Spinal cord (tissue), 10 donors: ENCODE results near the gene CYP2A6. TPM values are rescaled to one million over a fixed set of nuclear protein-coding genes. Genes with fewer than 3 reads are reported as not detected.
"Not testable (repeated sequence)": the region's sequence is repeated elsewhere in the genome, so short reads cannot be mapped to it uniquely, and the experiment has no call there.

Source experiments
- DNase-seq, 6 donors: peaks; one replicate each; pipeline versions ENCODE4 v3.0.0 to v3.0.0-alpha.2; 2013 to 2015; ENCODE audit warnings: low spot score in 6 of 6, low read depth in 4 of 6
- H3K27ac ChIP-seq: one replicate; pipeline ENCODE4 v1.5.1; 2013; ENCODE audit warnings: low read depth, low read length, control low read depth
- H3K27me3 ChIP-seq: one replicate; pipeline ENCODE4 v1.6.1; 2013; ENCODE audit warnings: low read length; ENCODE audit not compliant: control insufficient read depth, insufficient read depth
- H3K36me3 ChIP-seq: one replicate; pipeline ENCODE4 v1.6.1; 2013; ENCODE audit warnings: low read length; ENCODE audit not compliant: control insufficient read depth, insufficient read depth
- H3K4me1 ChIP-seq: one replicate; pipeline ENCODE4 v1.6.1; 2013; ENCODE audit warnings: low read length; ENCODE audit not compliant: control insufficient read depth, insufficient read depth
- H3K4me3 ChIP-seq: one replicate; pipeline ENCODE4 v1.5.1; 2013; ENCODE audit warnings: low read depth, low read length, control low read depth
- H3K9me3 ChIP-seq: one replicate; pipeline ENCODE4 v1.6.1; 2013; ENCODE audit warnings: low read length; ENCODE audit not compliant: control insufficient read depth, insufficient read depth
- WGBS: methylation state at CpG from one replicate; pipeline ENCODE4 v1.1.5; 2013; ENCODE audit warnings: missing lambda C conversion rate; ENCODE audit not compliant: insufficient coverage; 5-methylcytosine and 5-hydroxymethylcytosine counted together
- polyA plus RNA-seq, 2 donors: library from polyadenylated mRNA; unstranded; fragments of 120-200 nt; gene quantifications; one replicate each; pipeline ENCODE4 v1.2.1, GENCODE V29; 2013; ENCODE audit not compliant: insufficient read length in 2 of 2
- total RNA-seq, 2 donors: library from RNA; depleted of rRNA in 1 of 2; stranded (reverse); fragments of 120-200 nt in 1 of 2; fragments of >200 nt in 1 of 2; gene quantifications; one replicate each; pipeline versions ENCODE4 v1.2.3 to v1.2.4, GENCODE V29; 2013 to 2014
- donor health status: healthy.

Gene CYP2A6
- total and polyA plus RNA-seq, 4 donors, result 0.48 to 1.9 (median 0.50) TPM; not detected in 1

DNA sequence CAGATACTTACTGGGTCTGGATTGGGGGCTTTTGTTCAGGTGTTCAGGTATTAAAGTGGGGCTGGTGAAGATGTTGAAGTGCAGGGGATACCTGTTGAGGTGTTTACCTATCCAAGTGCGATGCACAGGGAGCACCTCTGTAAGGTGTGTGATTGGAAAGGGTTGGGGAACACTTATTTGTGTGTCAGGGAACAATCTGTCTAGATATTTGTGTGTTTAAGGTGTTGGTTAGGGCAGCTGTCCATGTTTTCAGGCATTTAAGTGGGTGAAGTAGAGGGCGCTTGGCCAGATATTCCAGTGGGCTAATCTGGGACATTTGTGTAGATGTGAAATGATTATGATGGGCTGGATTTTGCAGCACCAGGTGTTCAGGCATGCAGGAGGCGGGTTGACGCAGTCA is 29.1 kb upstream of the CYP2A6 start:
- WGBS, result 77% methylated on average over 2 of the region's 4 CpGs
- DNase-seq, H3K4me1 ChIP-seq, H3K27ac ChIP-seq, H3K9me3 ChIP-seq, H3K27me3 ChIP-seq, H3K4me3 ChIP-seq, H3K36me3 ChIP-seq: not testable (repeated sequence)

DNA sequence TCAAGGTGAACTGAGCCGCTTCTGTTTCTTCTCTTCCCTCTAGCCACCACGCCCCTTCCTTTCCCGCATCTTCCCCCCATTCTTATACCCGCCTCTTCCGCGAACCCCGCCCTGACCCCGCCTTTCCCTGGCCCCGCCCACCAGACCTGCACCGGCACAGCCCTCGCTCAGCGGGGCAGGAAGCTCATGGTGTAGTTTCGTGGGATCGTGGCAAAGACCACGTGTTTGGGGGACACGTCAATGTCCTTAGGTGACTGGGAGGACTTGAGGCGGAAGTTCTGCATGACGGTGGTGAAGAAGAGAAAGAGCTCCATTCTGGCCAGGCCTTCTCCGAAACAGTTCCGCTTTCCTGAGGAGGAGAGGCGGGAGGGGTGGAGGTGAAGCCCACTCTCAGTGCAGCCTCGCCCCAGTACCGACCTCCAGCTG is 25.3 kb upstream of the CYP2A6 start:
- not testable (repeated sequence) for H3K27ac ChIP-seq, H3K4me1 ChIP-seq, H3K4me3 ChIP-seq, DNase-seq, H3K36me3 ChIP-seq, H3K27me3 ChIP-seq, H3K9me3 ChIP-seq
- 2% methylated on average over 9 of the region's 23 CpGs for WGBS

DNA sequence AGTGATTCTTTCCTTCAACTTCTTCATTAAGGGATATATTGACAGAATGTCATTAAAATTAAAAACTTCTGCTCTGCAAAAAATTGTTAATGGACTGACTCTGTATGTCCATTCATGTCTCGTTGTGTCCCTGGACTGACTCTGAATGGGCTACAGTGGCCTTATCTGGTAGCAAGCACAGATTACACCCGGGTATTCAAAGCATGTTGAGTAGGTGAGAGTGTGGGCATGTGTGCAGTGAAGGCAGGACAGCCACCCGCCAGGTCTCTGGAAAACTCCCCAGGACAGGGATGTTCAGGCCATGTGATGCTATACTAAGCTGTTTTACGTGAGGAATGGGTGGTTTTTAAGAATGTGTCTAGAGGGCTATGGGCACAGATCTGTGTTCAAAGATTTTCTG is 24.6 kb upstream of the CYP2A6 start:
- H3K27ac ChIP-seq, H3K4me3 ChIP-seq, H3K9me3 ChIP-seq, H3K4me1 ChIP-seq, DNase-seq, H3K36me3 ChIP-seq, H3K27me3 ChIP-seq: not testable (repeated sequence)
- WGBS, result no CpG with 5 or more reads among the region's 4 CpGs

DNA sequence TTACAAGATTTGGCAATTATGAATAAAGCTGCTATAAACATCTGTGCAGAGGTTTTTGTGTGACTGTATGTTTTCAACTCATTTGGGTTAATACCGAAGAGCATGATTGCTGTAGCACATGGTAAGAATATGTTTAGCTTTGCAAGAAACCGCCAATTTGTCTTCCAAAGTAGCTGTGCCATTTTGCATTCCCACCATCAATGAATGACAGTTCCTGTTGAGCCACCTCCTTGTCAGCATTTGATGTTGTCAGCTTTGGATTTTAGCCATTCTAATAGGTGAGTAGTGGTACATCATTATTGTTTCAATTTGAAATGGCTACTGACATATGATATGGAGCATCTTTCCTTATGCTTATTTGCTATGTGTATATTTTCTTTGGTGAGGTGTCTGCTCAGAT is 23.6 kb upstream of the CYP2A6 start:
- not testable (repeated sequence) for H3K36me3 ChIP-seq, DNase-seq, H3K27ac ChIP-seq, H3K4me3 ChIP-seq, H3K4me1 ChIP-seq, H3K9me3 ChIP-seq, H3K27me3 ChIP-seq
- 100% methylated on average over 1 of the region's 2 CpGs for WGBS

DNA sequence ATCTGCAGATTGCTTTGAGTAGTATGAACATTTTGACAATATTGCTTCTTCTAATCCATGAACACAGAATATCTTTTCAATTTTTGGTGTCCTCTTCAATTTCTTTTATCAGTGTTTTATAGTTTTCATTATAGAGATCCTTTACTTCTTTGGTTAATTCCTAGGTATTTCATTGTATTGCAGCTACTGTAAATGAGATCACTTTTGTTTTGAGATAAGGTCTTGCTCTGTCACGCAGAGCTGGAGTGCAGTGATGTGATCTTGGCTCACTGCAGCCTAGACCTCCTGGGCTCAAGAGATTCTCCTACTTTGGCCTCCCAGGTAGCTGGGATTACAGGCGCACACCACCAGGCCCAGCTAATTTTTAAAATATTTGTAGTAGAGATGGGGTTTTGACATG is 22.0 kb upstream of the CYP2A6 start:
- DNase-seq, result no peak
- H3K27me3 ChIP-seq, result peaks cover 6% of the 10 kb centered on the region
- no peaks in the 10 kb centered on the region for H3K36me3 ChIP-seq
- H3K4me3 ChIP-seq, result no peak overlapping the region
- H3K9me3 ChIP-seq, result no peaks in the 10 kb centered on the region
- no peak overlapping the region for H3K27ac ChIP-seq
- no CpG with 5 or more reads among the region's 2 CpGs for WGBS
- H3K4me1 ChIP-seq, result no peaks in the 10 kb centered on the region

DNA sequence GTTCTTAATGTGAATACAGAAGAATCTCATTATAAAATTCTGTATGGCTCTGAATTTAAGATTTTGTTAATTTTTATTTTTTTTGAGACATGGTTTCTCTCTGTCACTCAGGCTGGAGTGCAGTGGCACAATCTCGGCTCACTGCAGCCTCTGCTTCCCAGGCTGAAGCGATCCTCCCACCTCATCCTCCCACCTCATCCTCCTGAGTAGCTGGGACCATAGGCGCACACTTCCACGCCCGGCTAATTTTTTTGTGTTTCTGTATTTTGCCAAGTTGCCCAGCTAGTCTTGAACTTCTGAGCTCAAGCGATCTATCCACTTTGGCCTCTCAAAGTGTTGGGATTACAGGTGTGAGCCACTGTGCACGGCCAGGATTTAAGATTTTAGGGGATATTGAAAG is 17.5 kb upstream of the CYP2A6 start:
- no peak for DNase-seq
- WGBS, result 76% methylated on average over 2 of the region's 7 CpGs

DNA sequence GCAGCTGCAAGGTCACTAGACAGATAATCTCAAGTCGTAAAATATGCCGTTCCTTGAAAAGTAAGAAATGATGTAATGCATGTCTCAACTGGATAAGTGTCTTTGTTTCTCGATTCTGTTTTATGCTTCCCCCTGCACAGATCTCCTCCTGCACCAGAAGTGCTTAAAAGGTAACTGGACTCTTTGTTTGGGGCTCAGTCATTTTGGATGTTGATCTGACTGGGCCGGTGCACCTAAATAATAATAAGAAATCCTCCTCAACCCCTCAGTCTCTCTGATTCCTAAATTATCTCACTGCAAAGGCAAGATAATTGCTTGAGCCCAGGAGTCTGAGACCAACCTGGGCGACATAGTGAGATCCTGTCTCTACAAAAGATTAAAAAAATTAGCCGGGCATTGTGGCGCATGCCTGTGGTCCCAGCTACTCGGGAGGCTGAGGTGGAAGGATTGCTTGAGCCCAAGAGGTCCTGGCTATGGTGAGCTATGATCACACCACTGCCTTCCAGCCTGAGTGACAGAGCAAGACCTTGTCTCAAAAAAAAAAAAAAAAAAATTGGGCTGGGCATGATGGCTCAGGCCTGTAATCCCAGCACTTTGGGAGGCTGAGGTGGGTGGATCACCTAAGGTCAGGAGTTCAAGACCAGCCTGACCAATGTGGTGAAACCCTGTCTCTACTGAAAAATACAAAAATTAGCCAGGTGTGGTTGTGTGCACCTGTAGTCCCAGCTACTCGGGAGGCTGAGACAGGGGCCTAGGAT is 14.7 kb upstream of the CYP2A6 start:
- peak in 1 of 6 donors; percentile 4 for DNase-seq
- not testable (repeated sequence) for H3K9me3 ChIP-seq, H3K27ac ChIP-seq, H3K4me3 ChIP-seq, H3K27me3 ChIP-seq, H3K36me3 ChIP-seq, H3K4me1 ChIP-seq
- no CpG with 5 or more reads among the region's 9 CpGs for WGBS

More for the DNA sequence above, 17.5 kb upstream of the CYP2A6 start:
- Histone ChIP-seq H3K27ac (no peak overlapping the region), H3K4me1 (no peaks in the 10 kb centered on the region), H3K36me3 (no peaks in the 10 kb centered on the region), H3K4me3 (no peak overlapping the region), H3K27me3 (no peaks in the 10 kb centered on the region), H3K9me3 (no peaks in the 10 kb centered on the region)

DNA sequence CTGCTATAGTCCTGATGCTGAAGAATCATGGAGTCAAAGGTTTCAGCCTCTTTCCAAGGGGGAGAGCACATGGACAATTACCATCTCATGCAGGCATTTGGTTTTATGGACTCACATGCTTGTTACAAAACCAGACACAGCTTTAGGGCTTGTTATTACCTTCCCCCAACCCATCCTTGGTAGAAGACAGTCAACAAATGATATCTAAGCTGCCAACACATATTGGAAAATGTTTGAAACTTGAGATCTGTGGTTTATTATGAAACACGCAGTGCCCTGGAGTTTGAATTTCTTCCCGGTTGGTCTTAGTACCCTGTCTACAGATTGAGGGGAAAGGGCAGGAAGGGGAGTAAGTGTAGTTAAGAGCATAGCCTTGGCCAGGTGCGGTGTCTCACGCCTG is 12.5 kb upstream of the CYP2A6 start:
- 89% methylated on average over 2 of the region's 4 CpGs for WGBS
- Histone ChIP-seq H3K4me3 (no peak overlapping the region), H3K27ac (no peak overlapping the region), H3K9me3 (no peaks in the 10 kb centered on the region), H3K27me3 (no peaks in the 10 kb centered on the region), H3K4me1 (no peaks in the 10 kb centered on the region), H3K36me3 (no peaks in the 10 kb centered on the region)
- DNase-seq, result no peak

DNA sequence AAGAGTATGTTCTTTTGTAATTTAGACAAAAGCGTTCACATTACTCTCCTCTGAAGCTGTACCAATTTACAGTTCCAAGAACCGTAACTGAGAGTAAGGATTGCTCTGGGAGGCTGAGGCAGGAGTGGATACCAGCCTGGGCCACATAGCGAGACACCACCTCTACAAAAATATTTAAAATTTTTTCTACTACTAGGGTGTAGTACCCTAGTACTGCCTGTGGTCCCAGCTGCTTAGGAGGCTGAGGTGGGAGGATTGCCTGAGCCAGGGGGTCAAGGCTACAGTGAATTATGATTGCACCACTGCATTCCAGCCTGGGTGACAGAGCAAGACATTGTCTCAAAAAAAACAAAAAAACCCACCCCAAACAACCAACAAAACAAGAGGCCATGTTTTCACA is 12.1 kb upstream of the CYP2A6 start:
- Histone ChIP-seq H3K9me3 (no peaks in the 10 kb centered on the region), H3K4me3 (no peak overlapping the region), H3K36me3 (no peaks in the 10 kb centered on the region), H3K4me1 (no peaks in the 10 kb centered on the region), H3K27me3 (no peaks in the 10 kb centered on the region), H3K27ac (no peak overlapping the region)
- DNase-seq, result no peak
- no CpG with 5 or more reads among the region's 3 CpGs for whole genome bisulfite sequencing

DNA sequence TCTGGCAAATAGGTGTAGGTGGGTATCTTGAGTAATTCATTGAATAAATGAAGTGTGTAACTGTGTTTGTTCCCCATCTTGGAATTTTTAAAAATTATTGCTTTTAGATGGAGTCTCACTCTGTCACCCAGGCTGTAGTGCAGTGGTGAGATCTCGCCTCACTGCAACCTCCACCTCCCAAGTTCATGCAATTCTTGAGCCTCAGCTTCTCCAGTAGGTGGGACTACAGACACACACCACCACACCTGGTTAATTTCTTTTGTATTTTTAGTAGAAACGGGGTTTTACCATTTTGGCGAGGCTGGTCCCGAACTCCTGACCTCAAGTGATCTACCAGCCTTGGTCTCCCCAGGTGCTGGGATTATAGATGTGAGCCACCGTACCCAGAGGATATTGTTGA is 7.9 kb upstream of the CYP2A6 start:
- H3K9me3 ChIP-seq, result no peaks in the 10 kb centered on the region
- H3K4me1 ChIP-seq, result no peaks in the 10 kb centered on the region
- no peak overlapping the region for H3K27ac ChIP-seq
- DNase-seq, result no peak
- no peak overlapping the region for H3K4me3 ChIP-seq
- no peaks in the 10 kb centered on the region for H3K27me3 ChIP-seq
- no peaks in the 10 kb centered on the region for H3K36me3 ChIP-seq
- no CpG with 5 or more reads among the region's 5 CpGs for WGBS
